Motor neuron (in vitro differentiated cells): Measurements from ENCODE around the gene KCNJ18. TPM values are rescaled to one million over a fixed set of nuclear protein-coding genes. Genes with fewer than 3 reads are reported as not detected.
"Not testable (repeated sequence)": the region's sequence is repeated elsewhere in the genome, so short reads cannot be mapped to it uniquely, and the experiment has no call there.

Source experiments
- ATAC-seq, 8 experiments: fragments of 200-7000 bp; cut with Tn5 transposase; replicated peaks in 6 of 8; 2 replicates each; pipeline ENCODE4 v1.8.0; 2021; ENCODE audit warnings: mild to moderate bottlenecking in 8 of 8, moderate library complexity in 8 of 8
- H3K27ac ChIP-seq, 2 donors: fragments of 250-450 bp; sonication (Bioruptor Pico); 2 replicates each; pipeline ENCODE4 v1.9.0; 2021; ENCODE audit warnings: antibody characterized with exemption in 2 of 2, mild to moderate bottlenecking in 2 of 2, moderate library complexity in 1 of 2
- H3K4me1 ChIP-seq, 2 donors: fragments of 250-450 bp; sonication (Bioruptor Pico); replicated peaks in 1 of 2; 2 replicates each; pipeline ENCODE4 v1.6.1; 2021; ENCODE audit warnings: antibody characterized with exemption in 2 of 2, mild to moderate bottlenecking in 2 of 2, moderate library complexity in 1 of 2
- H3K4me3 ChIP-seq, 5 donors: fragments of 250-450 bp; sonication (Bioruptor Pico); 2 replicates each; pipeline ENCODE4 v1.9.0; 2021; ENCODE audit warnings: antibody characterized with exemption in 5 of 5, mild to moderate bottlenecking in 5 of 5, moderate library complexity in 4 of 5
- WGBS, 10 experiments: fragments of 450-650 bp; shearing (Covaris generic); methylation state at CpG; one replicate each; pipeline ENCODE4 v1.0.0; 2022; 5-methylcytosine and 5-hydroxymethylcytosine counted together
- in situ Hi-C, 9 experiments: fragments of 400-800 bp; cut with MboI; loops; one replicate each; pipeline ENCODE4 v1.15.0; 2021; ENCODE audit warnings: low sequenced_read_pairs in 9 of 9, low pct_unique_long_range_greater_than_20kb in 2 of 9; ENCODE audit not compliant: unreplicated experiment in 9 of 9
- total RNA-seq, 8 experiments: library from RNA; unstranded; fragments of 300-600 nt; gene quantifications; 2 replicates each; pipeline versions ENCODE4 v1.2.3 to v1.2.4, GENCODE V29; 2022

The KCNJ18 gene
- total RNA-seq, 8 experiments from 2014 or later = 0.18 to 0.19 TPM; not detected in 6

DNA sequence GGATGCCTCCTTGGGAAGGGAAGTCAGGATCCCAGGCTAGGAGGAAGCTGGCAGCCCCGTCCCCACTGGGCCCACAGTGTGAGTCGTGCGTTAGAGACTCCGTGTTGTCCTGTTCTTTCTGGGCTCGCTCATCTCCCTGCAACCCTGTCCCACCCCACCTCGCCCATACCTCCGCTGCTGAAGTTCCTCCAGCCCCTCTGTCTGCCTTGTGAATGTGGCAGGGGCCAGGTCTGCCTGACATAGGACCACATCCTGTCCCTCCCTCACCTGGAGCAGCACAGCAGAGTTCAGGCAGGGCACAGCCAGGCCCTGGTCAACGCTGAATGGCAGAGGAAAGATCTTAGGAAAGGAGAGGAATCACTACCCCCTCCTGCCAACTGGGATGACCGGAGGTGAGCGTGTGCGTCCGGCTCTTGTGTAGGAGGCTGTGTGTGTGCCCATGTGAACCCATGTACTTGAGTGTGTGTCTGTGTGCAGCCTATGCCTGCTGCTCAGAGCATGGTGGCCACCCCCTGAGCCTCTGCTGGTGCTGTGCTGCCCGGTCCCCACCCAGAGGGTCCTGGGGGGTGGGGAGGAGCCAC is 12.8 kb downstream of the KCNJ18 start:
- WGBS, 10 experiments = 48 to 87% (median 67%) methylated on average over 1 to 10 of the region's 13 CpGs; no CpG with 5 or more reads in 3 of the 10 experiments
- no peaks in the 10 kb centered on the region for H3K4me1 ChIP-seq
- ATAC-seq = no peak
- in situ Hi-C loops = loop anchor here in 1 of 9 experiments (25.0 kb wide), 1 partner anchor 293 kb away; no protein-coding TSS in a partner anchor
- no peak overlapping the region for H3K4me3 ChIP-seq
- no peak overlapping the region for H3K27ac ChIP-seq

DNA sequence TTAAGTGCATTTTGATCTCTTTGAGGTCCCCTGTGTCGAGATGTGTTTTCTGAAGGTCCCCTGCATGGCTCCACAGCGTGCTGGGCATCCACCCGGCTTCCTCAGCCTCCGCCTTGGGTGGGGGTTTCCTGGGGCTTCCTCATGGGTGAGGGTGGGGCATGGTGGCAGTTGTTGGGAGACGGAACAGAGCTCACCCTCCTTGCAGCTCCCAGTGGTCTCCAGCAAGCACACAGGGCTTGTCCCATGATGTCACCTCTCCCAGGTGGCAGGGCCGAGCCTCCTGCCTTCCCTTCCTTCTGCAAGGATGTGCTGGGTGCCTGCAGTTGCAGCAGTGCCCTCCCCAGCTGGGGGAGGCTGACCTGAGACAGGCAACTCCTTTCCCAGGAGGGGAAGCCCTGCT is 13.4 kb downstream of the KCNJ18 start:
- not testable (repeated sequence) for ATAC-seq, H3K4me3 ChIP-seq, H3K27ac ChIP-seq, H3K4me1 ChIP-seq
- WGBS, 10 experiments = 0 to 60% (median 31%) methylated on average over 1 to 3 of the region's 6 CpGs; no CpG with 5 or more reads in 5 of the 10 experiments
- in situ Hi-C loops = loop anchor here in 1 of 9 experiments (25.0 kb wide), 1 partner anchor 293 kb away; no protein-coding TSS in a partner anchor

DNA sequence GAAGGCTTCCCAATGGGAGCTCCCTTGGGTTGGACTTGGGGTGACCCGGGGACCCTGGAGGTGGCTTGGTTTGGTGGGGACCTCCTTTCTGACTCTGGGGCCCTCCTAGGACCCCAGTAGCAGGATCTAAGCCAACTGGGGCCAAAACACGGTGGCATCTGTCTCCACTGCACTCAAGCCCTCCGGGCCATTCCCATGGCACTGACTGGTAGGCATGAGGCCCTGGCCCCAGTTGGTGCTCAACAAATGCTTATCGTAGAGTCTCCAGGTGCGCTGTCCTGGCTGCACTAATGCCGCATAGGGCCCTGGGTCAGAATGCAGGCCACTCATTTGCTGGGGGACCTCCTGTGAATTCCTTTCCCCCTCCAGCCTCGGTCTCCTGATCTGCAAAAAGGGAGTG is 14.2 kb downstream of the KCNJ18 start:
- 18 to 92% methylated on average over 2 to 3 of the region's 7 CpGs; no CpG with 5 or more reads in 8 of the 10 experiments for WGBS, 10 experiments
- not testable (repeated sequence) for H3K4me3 ChIP-seq, H3K4me1 ChIP-seq, ATAC-seq, H3K27ac ChIP-seq
- in situ Hi-C loops = loop anchor here in 1 of 9 experiments (25.0 kb wide), 1 partner anchor 294 kb away; no protein-coding TSS in a partner anchor

DNA sequence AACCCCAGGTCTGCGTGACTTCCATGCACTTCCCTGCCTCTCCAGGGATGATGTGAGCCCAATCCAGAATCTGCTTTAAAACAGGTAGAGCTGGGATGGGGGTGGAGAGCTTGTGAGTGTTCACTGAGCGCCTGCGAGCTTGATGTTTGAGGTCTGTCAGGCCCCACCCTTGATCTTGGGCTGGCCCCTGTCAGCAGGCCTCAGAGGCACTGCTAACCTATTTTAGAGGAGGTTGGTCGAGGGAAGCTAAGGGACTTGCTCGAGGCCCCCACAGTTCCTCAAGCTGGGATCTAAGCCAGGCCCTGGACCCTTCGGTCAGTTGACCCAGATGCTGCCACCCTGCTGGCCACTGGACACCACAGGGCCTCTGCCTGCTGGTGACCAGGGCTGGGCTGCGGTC is 14.8 kb downstream of the KCNJ18 start:
- not testable (repeated sequence) for ATAC-seq, H3K4me3 ChIP-seq, H3K4me1 ChIP-seq, H3K27ac ChIP-seq
- no CpG with 5 or more reads among the region's 7 CpGs for WGBS, 10 experiments
- in situ Hi-C loops = loop anchor here in 1 of 9 experiments (25.0 kb wide), 1 partner anchor 295 kb away; no protein-coding TSS in a partner anchor

DNA sequence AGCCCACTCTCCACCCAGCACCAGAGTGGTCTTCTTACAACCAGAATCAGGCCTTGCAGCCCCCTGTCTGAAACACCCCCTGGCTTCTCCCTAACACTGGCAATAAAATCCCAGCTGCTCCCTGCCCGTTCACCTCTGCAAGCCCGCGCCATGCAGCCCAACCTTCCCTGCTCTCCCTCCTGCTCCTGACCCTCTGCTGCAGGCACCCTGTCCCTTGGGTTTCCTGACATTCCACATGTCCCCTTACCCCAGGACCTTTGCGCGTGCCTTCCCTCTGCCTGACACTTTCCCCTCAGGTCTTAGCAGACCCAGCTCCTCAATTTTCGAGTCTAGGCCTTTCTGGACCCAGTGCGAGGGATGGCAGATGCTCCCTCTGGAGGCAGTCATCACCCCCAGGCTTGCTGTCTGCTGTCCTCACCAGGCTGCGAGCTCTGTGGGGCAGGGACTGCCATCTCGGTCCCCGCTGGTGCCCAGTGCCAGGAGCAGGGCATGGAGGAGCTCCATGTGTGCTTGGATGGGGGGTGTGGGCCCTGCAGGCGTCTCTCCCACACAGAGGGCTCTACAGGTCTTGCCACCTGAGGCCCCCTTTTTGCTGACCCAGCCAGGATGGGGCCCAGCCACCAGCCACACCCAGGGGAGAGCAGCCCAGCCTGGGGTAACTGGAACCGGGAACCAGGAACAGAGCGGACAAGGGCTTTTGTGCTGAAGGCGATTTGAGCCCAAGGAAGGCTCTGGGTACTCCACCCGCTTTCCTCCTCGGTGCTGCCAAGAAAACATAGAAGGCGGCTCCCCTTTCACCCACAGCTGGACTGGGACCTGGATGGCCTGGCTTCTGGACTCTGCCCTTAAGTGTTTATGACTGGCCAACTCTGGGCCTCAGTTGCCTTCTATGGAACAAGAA is 15.6 kb downstream of the KCNJ18 start:
- WGBS, 10 experiments = 24 to 80% (median 56%) methylated on average over 2 to 8 of the region's 17 CpGs; no CpG with 5 or more reads in 4 of the 10 experiments
- in situ Hi-C loops = loop anchor here in 1 of 9 experiments (25.0 kb wide), 1 partner anchor 296 kb away; no protein-coding TSS in a partner anchor
- ATAC-seq = peak in 2 of 8 experiments; percentile 48 to 56

DNA sequence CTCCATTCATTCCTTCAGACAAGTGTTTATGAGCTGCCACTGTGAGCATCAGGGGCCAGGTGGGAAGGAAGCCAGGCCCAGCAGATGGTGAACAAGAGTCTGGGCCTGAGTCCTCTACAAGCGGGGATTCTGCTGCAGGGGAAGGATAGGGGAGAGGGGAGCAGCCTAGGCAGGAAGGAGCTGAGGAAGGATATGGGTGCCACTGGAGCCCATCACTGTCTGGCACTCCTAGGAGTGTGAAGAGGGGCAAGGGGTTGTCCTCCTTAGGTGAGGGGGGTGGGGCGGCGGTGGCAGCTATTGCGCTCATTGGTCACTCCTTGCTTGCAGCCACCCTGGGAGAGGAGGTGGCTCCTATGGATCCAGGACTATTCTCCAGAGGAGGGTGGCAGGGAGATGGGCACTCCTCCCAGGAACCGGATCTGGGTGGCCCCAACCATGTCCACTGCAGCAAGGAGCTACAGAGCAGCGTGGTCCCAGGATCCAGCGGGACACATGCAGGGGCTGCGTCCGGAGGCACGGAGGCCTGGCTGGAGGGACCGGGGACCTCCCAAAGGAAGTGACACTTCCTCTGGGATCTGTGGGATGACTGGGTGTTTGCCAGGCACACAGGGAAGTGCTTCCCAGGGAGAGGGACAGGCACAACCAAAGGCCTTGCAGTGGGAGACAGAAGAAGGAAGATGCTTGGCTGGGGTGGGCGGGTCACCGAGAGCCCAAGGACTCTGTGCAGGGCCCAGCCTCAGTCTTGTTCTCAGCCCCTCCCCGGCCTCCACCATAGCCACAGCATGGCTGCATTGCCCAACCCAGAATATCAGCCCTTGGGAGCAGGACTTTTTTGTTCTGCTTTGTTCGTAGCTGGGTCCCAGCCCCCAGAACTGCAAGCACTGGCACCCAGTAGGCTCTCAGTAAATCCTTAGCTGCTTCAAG is 16.6 kb downstream of the KCNJ18 start:
- WGBS, 10 experiments = 30 to 60% (median 60%) methylated on average over 1 to 3 of the region's 15 CpGs; no CpG with 5 or more reads in 7 of the 10 experiments
- in situ Hi-C loops = loop anchor here in 1 of 9 experiments (25.0 kb wide), 1 partner anchor 297 kb away; no protein-coding TSS in a partner anchor
- not testable (repeated sequence) for ATAC-seq

More for the DNA sequence above, 15.6 kb downstream of the KCNJ18 start:
- not testable (repeated sequence) for H3K27ac ChIP-seq, H3K4me1 ChIP-seq, H3K4me3 ChIP-seq

DNA sequence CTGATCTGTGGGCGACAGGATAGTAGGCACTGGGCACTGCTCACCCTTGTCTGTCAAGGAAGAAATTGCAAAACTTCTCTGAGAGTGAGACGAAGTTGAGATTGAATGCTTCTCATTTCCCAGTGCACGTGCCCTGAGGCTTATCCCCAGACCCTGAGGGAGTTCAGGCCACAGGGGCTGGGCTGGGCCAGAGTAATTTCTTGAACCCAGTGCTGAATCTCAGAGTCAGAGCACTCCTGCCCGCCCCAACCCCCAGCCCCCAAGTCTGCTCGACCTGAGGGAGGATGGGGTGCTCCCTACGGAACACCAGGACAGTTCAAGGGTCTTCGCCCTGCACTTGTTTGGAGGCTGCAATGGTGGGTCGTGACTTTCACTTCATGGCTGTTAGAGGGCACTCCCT is 17.7 kb downstream of the KCNJ18 start:
- in situ Hi-C loops = loop anchor here in 1 of 9 experiments (25.0 kb wide), 1 partner anchor 298 kb away; no protein-coding TSS in a partner anchor
- not testable (repeated sequence) for ATAC-seq, H3K4me1 ChIP-seq

More for the DNA sequence above, 16.6 kb downstream of the KCNJ18 start:
- H3K27ac ChIP-seq, H3K4me1 ChIP-seq, H3K4me3 ChIP-seq: not testable (repeated sequence)

DNA sequence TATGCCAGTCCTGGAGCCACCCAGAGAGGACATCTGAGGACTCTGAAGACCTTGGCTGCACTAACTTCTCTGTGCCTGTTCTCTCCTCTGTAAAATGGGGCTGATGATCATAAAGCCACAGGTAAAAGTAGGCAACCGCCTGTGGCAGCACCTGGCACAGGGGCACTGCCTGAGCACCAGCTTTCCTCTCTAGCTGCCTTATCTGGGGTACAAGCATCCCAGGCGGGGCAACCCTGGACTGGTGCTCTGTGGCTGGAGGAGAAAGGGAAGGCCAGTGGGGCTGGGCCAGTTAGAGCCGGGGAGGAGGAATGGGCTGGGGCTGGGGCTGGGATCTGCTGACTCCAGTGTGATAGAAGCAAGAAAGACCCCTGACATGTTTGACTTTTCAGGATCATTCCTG is 18.2 kb downstream of the KCNJ18 start:
- not testable (repeated sequence) for H3K4me3 ChIP-seq, H3K27ac ChIP-seq, ATAC-seq, H3K4me1 ChIP-seq
- 40% methylated on average over 1 of the region's 3 CpGs; no CpG with 5 or more reads in 9 of the 10 experiments for WGBS, 10 experiments
- in situ Hi-C loops = loop anchor here in 1 of 9 experiments (25.0 kb wide), 1 partner anchor 298 kb away; no protein-coding TSS in a partner anchor

More for the DNA sequence above, 17.7 kb downstream of the KCNJ18 start:
- H3K27ac ChIP-seq, H3K4me3 ChIP-seq: not testable (repeated sequence)
- WGBS, 10 experiments = no CpG with 5 or more reads among the region's 8 CpGs

DNA sequence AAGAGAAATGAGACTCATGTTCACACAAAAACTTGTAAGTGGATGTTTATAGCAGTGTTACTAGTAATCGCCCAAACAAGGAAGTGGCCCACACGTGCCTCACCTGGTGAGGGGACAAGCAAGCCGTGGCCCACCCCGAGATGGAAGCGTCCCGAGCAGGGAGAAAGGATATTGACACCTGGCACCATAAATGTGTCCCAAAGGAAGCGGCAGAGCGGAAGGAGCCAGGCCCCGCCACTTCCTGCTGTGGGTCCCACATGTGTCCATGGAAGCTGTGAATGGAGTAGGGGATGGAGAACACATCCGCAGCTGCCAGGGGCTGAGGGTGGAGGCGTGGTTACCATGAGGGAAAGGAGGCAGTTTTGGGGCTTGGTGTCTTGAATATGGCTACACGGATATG is 18.9 kb downstream of the KCNJ18 start:
- no peaks in the 10 kb centered on the region for H3K4me1 ChIP-seq
- no peak for ATAC-seq
- H3K4me3 ChIP-seq = no peak overlapping the region
- in situ Hi-C loops = loop anchor here in 1 of 9 experiments (25.0 kb wide), 1 partner anchor 299 kb away; no protein-coding TSS in a partner anchor
- no peak overlapping the region for H3K27ac ChIP-seq
- 50 to 94% (median 76%) methylated on average over 1 to 8 of the region's 12 CpGs; no CpG with 5 or more reads in 5 of the 10 experiments for WGBS, 10 experiments

DNA sequence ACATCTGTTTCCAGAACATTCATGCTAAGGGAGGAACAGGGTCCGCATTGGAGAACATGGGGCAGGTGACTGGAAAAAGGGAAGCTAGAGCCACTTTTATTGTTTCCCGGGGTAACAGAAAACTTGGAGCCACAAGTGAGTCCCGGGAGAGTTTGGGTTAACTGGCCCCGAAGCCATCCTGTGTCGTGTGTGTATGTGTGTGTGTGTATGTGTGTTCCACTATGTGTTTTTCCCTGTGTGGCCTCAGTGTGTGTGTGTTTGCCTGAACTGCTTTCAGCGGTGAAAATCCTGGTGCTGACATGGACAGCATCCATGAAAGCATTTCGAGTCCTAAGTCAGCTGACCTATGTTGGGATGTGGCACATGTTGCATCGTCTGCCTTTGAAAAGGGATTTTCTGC is 20.7 kb downstream of the KCNJ18 start:
- H3K4me3 ChIP-seq, H3K4me1 ChIP-seq, H3K27ac ChIP-seq: not testable (repeated sequence)
- WGBS, 10 experiments = 6 to 83% (median 40%) methylated on average over 1 to 4 of the region's 8 CpGs; no CpG with 5 or more reads in 3 of the 10 experiments
- ATAC-seq = peak in 4 of 8 experiments; percentile 33 to 48 (median 37)
- in situ Hi-C loops = loop anchor here in 1 of 9 experiments (25.0 kb wide), 1 partner anchor 301 kb away; no protein-coding TSS in a partner anchor

DNA sequence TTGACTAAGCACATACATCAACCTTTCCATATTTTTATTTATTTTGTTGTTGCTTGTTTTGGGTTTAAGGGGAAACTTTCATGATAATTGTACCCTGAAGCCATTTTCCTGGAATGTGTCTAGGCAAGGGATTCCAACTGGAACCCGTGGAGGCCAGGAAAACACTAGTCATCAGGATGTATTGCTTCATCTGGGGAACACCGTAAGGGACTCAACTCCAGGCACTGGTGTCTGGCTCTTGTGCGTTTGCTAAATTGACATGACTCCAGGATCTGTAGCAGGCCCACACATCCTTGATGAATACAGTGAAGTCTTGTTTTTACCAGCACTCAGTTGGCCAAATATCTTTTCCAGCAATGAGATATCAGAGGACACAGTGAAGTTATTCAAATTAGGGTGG is 21.3 kb downstream of the KCNJ18 start:
- ATAC-seq, H3K27ac ChIP-seq, H3K4me1 ChIP-seq, H3K4me3 ChIP-seq: not testable (repeated sequence)
- in situ Hi-C loops = loop anchor here in 1 of 9 experiments (25.0 kb wide), 1 partner anchor 301 kb away; no protein-coding TSS in a partner anchor
- no CpG with 5 or more reads among the region's 3 CpGs for WGBS, 10 experiments

DNA sequence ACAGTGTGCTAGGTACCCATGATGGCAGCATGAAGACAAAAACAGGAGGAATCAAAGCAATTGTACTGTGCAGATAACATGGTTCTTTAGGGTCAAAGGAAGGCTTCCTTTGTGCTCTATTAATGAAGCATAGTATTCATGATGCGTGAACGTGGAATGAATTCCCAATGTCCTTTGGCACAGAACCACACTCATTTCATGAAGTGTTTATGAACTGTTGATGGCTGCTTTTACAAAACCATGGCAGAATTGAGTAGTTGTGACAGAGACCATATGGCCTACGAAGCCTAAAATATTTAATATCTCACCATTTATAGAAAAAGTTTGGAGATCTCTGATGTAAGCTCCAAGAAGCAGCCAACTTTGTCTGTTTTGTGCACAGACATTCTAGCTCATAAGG is 22.4 kb downstream of the KCNJ18 start:
- not testable (repeated sequence) for H3K4me1 ChIP-seq, H3K4me3 ChIP-seq, ATAC-seq, H3K27ac ChIP-seq
- in situ Hi-C loops = loop anchor here in 1 of 9 experiments (25.0 kb wide), 1 partner anchor 302 kb away; no protein-coding TSS in a partner anchor
- 0 to 60% (median 30%) methylated on average over 1 to 2 of the region's 3 CpGs; no CpG with 5 or more reads in 5 of the 10 experiments for WGBS, 10 experiments
